ENCODE results near the gene OOEP.

DNA sequence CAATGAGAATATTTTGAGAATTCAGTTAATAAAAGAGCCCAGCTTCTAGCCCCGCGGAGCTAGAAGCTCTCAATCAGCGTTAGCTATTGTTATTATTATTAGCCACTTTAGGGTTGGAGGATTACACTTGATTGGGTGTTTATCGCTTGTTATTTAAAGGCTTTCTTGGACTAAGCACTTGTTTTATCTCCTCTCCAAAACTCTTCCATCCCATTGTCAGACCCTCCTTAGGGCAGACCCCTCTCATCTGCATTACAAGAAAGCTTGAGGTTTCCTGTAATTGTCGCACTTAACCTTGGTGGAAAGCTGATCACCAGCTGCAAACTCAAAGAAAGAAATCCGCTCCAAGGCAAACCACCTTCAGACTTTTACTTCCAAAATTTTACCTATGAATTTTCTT is 20.4 kb downstream of the OOEP start:
- TF ChIP-seq, protein P1, sequence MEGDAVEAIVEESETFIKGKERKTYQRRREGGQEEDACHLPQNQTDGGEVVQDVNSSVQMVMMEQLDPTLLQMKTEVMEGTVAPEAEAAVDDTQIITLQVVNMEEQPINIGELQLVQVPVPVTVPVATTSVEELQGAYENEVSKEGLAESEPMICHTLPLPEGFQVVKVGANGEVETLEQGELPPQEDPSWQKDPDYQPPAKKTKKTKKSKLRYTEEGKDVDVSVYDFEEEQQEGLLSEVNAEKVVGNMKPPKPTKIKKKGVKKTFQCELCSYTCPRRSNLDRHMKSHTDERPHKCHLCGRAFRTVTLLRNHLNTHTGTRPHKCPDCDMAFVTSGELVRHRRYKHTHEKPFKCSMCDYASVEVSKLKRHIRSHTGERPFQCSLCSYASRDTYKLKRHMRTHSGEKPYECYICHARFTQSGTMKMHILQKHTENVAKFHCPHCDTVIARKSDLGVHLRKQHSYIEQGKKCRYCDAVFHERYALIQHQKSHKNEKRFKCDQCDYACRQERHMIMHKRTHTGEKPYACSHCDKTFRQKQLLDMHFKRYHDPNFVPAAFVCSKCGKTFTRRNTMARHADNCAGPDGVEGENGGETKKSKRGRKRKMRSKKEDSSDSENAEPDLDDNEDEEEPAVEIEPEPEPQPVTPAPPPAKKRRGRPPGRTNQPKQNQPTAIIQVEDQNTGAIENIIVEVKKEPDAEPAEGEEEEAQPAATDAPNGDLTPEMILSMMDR (IDR thresholded peaks at IDR 0.05) = no peak
- TF ChIP-seq EZH2phosphoT487 (IDR thresholded peaks at IDR 0.05) (no peak), EZH2 (IDR thresholded peaks at IDR 0.05) (no peak)
